ENCODE measurements around the gene ADAMTS2. TPM values are rescaled to one million over a fixed set of nuclear protein-coding genes. Genes with fewer than 3 reads are reported as not detected.

ADAMTS2 gene
- total RNA-seq, 1 experiment from 2014 or later = not detected

DNA sequence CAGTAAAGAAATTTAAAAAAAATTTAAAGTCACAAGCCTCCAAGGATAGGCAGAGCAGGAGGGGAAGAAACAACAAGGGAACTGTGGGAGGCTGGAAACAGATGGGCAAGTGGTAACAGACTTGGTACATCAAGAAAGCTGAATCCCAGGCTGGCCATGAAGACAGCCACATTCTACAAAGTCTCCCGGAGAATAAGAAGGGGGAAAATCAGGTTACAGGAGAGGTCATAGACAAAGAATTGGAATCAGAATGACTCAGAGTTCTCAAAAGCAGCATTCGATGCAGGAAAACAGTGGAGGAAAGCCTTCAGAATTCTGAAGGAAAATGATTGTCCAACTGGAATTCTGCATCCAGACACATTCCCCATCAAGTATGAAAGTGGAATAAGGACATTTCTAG lies 129.7 kb downstream of the ADAMTS2 start:
- Histone ChIP-seq H3K4me1 (ENCODE audit: insufficient read depth, low read length) (no peaks in the 10 kb centered on the region), H3K9me3 (ENCODE audit: low read length) (no peaks in the 10 kb centered on the region), H3K79me2 (ENCODE audit: low read length) (no peaks in the 10 kb centered on the region), H3K9me2 (replicated peaks; ENCODE audit: low read length) (no peaks in the 10 kb centered on the region), H3F3A (ENCODE audit: low read length, unreplicated experiment) (no peaks in the 10 kb centered on the region), H3K27me3 (ENCODE audit: low read length) (no peaks in the 10 kb centered on the region; the same call in 1 of the 2 replicates), H2AFZ (ENCODE audit: low read length) (no peak overlapping the region), H3K9ac (ENCODE audit: low read length) (no peak overlapping the region), H4K20me1 (ENCODE audit: low read length) (no peaks in the 10 kb centered on the region), H3K27ac (ENCODE audit: low read length) (no peak overlapping the region), H3K4me2 (ENCODE audit: low read length) (no peak overlapping the region), H3K4me3 (ENCODE audit: low read length) (no peak overlapping the region), H3K36me3 (ENCODE audit: low read depth, low read length) (no peaks in the 10 kb centered on the region)
- TF ChIP-seq CTCF (conservative IDR thresholded peaks at IDR 0.05; ENCODE audit: low read depth, low read length) (no peak), EZH2phosphoT487 (IDR thresholded peaks at IDR 0.05; ENCODE audit: borderline replicate concordance, low read length) (no peak)
- intact Hi-C loops (cut with micrococcal nuclease) = no loop called here
- CTCF ChIA-PET = no interaction called here
- BruUV-seq (replicated peaks) = no TSS peak
- POLR2A ChIA-PET (ENCODE audit: unreplicated experiment) = no interaction called here
- DNase-seq (no peak), ATAC-seq (no peak)

- Histone ChIP-seq H4K20me1 (ENCODE audit: low read length) (no peaks in the 10 kb centered on the region), H3F3A (ENCODE audit: low read length, unreplicated experiment) (no peaks in the 10 kb centered on the region), H3K27me3 (ENCODE audit: low read length) (no peaks in the 10 kb centered on the region; the same call in 1 of the 2 replicates), H3K4me1 (ENCODE audit: insufficient read depth, low read length) (peaks cover 1% of the 10 kb centered on the region; the same call in 1 of the 2 replicates), H3K9me2 (replicated peaks; ENCODE audit: low read length) (no peaks in the 10 kb centered on the region), H2AFZ (ENCODE audit: low read length) (no peak overlapping the region), H3K27ac (ENCODE audit: low read length) (no peak overlapping the region), H3K79me2 (ENCODE audit: low read length) (no peaks in the 10 kb centered on the region), H3K9me3 (ENCODE audit: low read length) (no peaks in the 10 kb centered on the region), H3K4me3 (ENCODE audit: low read length) (no peak overlapping the region), H3K9ac (ENCODE audit: low read length) (no peak overlapping the region), H3K4me2 (ENCODE audit: low read length) (no peak overlapping the region), H3K36me3 (ENCODE audit: low read depth, low read length) (no peaks in the 10 kb centered on the region)
- TF ChIP-seq EZH2phosphoT487 (IDR thresholded peaks at IDR 0.05; ENCODE audit: borderline replicate concordance, low read length) = no peak
- no peak for TF ChIP-seq EZH2 (IDR thresholded peaks at IDR 0.05; ENCODE audit: low read length, unreplicated experiment)
- no peak for TF ChIP-seq CTCF (conservative IDR thresholded peaks at IDR 0.05; ENCODE audit: low read depth, low read length)
- intact Hi-C loops (cut with micrococcal nuclease) = no loop called here
- POLR2A ChIA-PET (ENCODE audit: unreplicated experiment) = no interaction called here
- CTCF ChIA-PET = no interaction called here
- no TSS peak for BruUV-seq (replicated peaks)
- no peak for DNase-seq
- ATAC-seq = no peak
Measured at GRCh38 chr5:179214678-179215077, 130.6 kb downstream of the ADAMTS2 start.

GRCh38 chr5:179212870-179213269 lies 132.4 kb downstream of the ADAMTS2 start:
- peaks cover 6% of the 10 kb centered on the region; the same call in 1 of the 2 replicates for H3K4me1 ChIP-seq (ENCODE audit: insufficient read depth, low read length)
- no peaks in the 10 kb centered on the region for H3K79me2 ChIP-seq (ENCODE audit: low read length)
- ATAC-seq = no peak
- no peaks in the 10 kb centered on the region for H3K9me2 ChIP-seq (replicated peaks; ENCODE audit: low read length)
- H4K20me1 ChIP-seq (ENCODE audit: low read length) = no peaks in the 10 kb centered on the region
- H3K27ac ChIP-seq (ENCODE audit: low read length) = no peak overlapping the region
- no peak overlapping the region for H2AFZ ChIP-seq (ENCODE audit: low read length)
- DNase-seq = no peak
- no peak overlapping the region for H3K4me3 ChIP-seq (ENCODE audit: low read length)
- intact Hi-C loops (cut with micrococcal nuclease) = no loop called here
- BruUV-seq (replicated peaks) = no TSS peak
- ChIA-PET CTCF (no interaction called here), POLR2A (ENCODE audit: unreplicated experiment) (no interaction called here)
- no peak for TF ChIP-seq EZH2 (IDR thresholded peaks at IDR 0.05; ENCODE audit: low read length, unreplicated experiment)
- peak; percentile 30; the same call in 1 of the 2 replicates for TF ChIP-seq CTCF (conservative IDR thresholded peaks at IDR 0.05; ENCODE audit: low read depth, low read length)
- no peaks in the 10 kb centered on the region for H3K36me3 ChIP-seq (ENCODE audit: low read depth, low read length)
- H3K4me2 ChIP-seq (ENCODE audit: low read length) = no peak overlapping the region
- no peaks in the 10 kb centered on the region for H3F3A ChIP-seq (ENCODE audit: low read length, unreplicated experiment)
- no peak overlapping the region for H3K9ac ChIP-seq (ENCODE audit: low read length)
- H3K27me3 ChIP-seq (ENCODE audit: low read length) = no peaks in the 10 kb centered on the region; the same call in 1 of the 2 replicates
- no peaks in the 10 kb centered on the region for H3K9me3 ChIP-seq (ENCODE audit: low read length)
